OCI-LY7 (cell line): ENCODE results near the gene HIVEP3.

Experiments used
- EZH2phosphoT487 ChIP-seq: fragments of 200-600 bp; sonication (generic); IDR thresholded peaks from 2 replicates; pipeline ENCODE4 v1.6.1; 2018; ENCODE audit warnings: low read depth, borderline replicate concordance, mild to moderate bottlenecking, mixed run types, antibody characterized with exemption, low read length, moderate library complexity, mixed read lengths
- TF ChIP-seq, protein P1 (sequence below): fragments of 200-600 bp; sonication (generic); conservative IDR thresholded peaks from 2 replicates; pipeline ENCODE4 v1.5.1; 2014; ENCODE audit warnings: mild to moderate bottlenecking, antibody characterized with exemption, low read length, moderate library complexity, mixed read lengths

- TF ChIP-seq, protein P1, sequence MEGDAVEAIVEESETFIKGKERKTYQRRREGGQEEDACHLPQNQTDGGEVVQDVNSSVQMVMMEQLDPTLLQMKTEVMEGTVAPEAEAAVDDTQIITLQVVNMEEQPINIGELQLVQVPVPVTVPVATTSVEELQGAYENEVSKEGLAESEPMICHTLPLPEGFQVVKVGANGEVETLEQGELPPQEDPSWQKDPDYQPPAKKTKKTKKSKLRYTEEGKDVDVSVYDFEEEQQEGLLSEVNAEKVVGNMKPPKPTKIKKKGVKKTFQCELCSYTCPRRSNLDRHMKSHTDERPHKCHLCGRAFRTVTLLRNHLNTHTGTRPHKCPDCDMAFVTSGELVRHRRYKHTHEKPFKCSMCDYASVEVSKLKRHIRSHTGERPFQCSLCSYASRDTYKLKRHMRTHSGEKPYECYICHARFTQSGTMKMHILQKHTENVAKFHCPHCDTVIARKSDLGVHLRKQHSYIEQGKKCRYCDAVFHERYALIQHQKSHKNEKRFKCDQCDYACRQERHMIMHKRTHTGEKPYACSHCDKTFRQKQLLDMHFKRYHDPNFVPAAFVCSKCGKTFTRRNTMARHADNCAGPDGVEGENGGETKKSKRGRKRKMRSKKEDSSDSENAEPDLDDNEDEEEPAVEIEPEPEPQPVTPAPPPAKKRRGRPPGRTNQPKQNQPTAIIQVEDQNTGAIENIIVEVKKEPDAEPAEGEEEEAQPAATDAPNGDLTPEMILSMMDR = no peak
- TF ChIP-seq EZH2phosphoT487 = no peak
Measured at GRCh38 chr1:41853907-41854306, 64.8 kb downstream of the HIVEP3 start.
